HG03469 (cell line): ENCODE measurements around the gene MGST3.
A peak's percentile ranks its signal among the peaks of the same experiment; 100 is the strongest.
"Not testable (repeated sequence)": the region's sequence is repeated elsewhere in the genome, so short reads cannot be mapped to it uniquely, and the experiment has no call there.

Source experiments
- ATAC-seq: cut with Tn5 transposase; IDR thresholded peaks from one replicate; pipeline ENCODE4 v1.9.1; 2021; ENCODE audit warnings: mild to moderate bottlenecking, moderate library complexity, moderate number of reproducible peaks; ENCODE audit not compliant: unreplicated experiment

MGST3 gene

GRCh38 chr1:165630629-165631341 lies at the start of gene MGST3:
TSS of gene MGST3 (plus strand) at chr1:165631234. CDS start at chr1:165649848, 18,614 bp downstream.
- peak; percentile 63 for ATAC-seq

GRCh38 chr1:165581926-165582325 lies 49.1 kb upstream of the MGST3 start:
- ATAC-seq = no peak

GRCh38 chr1:165586398-165586797 lies 44.6 kb upstream of the MGST3 start:
- no peak for ATAC-seq

DNA sequence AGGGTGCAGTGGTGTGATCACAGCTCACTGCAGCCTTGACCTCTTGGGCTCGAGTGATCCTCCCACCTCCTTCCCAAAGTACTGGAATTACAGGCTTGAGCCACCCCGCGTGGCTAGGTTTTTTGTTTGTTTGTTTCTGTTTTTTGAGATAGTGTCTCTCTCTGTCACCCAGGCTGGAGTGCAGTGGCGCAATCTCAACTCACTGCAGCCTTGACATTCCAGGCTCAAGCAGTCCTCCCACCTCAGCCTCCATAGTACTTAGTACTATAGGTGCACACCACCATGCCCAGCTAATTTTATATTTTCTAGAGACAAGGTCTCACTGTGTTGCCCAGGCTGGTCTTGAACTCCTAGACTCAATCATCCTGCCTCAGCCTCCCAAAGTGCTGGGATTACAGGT lies 39.6 kb upstream of the MGST3 start:
- not testable (repeated sequence) for ATAC-seq

DNA sequence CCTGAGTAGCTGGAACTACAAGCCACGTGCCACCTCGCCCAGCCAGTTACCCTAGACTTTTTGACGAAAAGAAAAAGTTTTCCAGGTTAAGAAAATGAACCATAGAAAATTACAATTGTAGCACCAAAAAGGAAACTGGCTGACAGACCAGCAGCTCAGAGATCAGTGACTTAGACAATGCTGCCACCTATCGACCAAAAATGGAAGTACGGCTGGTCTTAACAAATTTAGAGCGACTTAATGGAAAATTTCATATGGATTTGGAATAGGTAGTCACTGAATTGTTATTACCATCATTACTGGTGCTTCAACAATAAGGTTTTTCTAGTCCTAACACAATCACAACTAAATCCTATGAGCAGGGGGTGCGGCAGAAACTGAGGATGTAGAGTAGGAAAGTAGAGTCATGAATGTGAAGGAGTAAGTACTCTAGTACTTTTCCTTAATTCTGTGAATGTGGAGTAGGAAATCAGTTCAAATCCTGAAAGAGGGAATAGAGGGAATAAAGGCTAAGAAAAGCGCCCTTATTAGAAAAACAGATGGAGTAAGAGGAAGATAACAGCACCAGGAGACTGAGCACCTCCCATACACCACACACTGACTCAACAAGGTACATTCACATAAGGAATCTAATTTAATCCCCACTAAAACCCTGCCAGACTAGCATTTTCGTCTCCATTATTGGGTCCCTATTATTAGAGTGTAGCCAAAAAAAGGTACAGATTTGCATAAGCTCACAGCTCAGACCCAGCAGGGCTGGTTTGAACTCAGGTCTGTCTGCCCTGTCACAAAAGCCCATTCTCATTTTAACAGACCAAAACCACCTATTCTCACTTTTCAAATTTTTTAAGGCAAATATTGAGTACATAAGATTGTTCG lies 37.9 kb upstream of the MGST3 start:
- peak; percentile 18 for ATAC-seq

GRCh38 chr1:165595246-165595938 lies 35.6 kb upstream of the MGST3 start:
- ATAC-seq = no peak

DNA sequence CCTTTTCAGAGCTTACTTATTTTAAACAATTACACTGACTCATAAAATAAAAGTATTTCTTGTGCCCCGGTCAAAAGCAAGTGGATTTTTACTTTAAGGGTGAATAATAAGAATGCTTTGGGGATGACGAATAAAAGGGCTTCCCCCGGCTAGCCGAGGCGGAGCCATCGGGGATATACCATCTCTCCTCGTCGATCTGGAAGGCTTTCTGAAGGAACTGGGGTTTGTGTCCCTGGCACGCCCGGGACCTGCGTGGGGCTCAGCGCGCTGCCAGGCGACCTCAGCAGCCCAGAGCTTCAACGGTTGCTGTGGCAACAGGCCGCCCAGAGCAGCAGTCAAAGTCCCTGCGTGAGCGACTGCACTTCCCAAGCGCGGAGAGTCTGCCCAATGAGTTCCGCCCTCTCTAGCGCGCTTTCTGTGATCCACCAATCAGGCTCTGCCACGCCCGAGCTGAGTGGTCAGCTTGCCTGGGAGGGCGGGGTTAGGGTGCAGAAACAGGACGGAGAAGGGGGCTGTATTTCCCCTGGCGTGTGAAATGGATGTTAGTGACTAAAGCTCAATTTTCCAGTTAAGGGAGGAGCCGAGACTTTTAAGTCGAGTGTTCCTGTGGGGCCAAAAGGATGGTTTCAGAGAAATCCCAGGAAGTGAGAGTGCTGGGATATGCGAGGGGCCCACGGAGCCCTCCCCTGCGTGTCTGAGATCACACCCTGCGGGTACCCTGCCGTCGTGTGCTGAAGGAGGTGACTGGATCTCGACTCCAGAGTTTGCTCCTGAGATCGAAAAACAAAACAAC lies 33.0 kb upstream of the MGST3 start:
- peak; percentile 96 for ATAC-seq

DNA sequence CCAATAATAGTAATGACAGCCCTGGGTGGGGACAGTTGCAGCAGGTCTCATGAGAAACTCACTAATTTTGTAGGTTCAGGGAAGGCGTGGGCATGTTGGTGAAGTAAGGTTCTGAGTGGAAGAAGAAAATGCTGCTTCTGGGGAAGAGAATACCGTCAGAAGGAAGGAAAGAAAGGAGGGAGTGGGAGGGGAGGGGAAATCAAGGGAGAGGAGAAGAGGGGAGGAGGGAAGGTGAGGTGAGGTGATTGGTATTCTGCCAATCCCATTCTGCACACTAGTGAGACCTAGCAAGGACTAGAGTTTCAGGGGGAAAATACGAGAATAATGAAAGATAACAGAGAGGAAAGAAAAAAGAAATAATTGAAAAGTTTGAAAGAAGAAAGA lies 32.4 kb upstream of the MGST3 start:
- no peak for ATAC-seq

GRCh38 chr1:165600793-165601192 lies 30.2 kb upstream of the MGST3 start:
- no peak for ATAC-seq

- ATAC-seq = no peak
These were observed 27.2 kb upstream of the MGST3 start for GRCh38 chr1:165603810-165604209.

DNA sequence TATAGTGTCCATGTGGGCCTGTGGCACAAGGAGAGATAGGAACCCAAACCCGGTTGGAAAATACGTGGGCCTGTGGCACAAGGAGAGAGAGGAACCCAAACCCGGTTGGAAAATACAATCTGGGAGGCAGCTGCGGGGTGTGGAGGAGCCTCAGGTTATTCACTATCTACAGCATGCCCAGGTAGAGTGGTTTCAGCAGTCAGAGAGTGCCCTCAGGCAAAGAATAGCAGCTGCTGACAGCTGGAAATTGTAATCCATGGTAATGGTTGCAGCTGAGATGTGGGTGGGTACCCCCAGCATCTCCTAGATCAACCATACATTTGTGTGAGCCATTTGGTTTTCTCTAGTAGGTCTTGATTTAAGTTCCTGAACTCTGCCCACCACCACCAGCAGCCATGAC lies 25.8 kb upstream of the MGST3 start:
- no peak for ATAC-seq

DNA sequence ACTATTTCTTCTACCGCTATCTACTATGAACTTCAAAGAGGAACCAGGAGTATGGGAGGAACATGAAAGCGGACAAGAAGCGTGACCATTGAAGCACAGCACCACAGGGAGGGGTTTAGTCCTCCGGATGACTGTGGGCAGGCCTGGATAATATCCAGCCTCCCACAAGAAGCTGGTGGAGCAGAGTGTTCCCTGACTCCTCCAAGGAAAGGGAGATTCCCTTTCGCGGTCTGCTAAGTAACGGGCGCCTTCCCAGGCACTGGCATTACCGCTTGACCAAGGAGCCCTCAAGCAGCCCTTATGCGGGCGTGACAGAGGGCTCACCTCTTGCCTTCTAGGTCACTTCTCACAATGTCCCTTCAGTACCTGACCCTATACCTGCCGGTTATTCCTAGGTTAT lies 24.4 kb upstream of the MGST3 start:
- not testable (repeated sequence) for ATAC-seq

- no peak for ATAC-seq
These were observed 20.2 kb upstream of the MGST3 start for GRCh38 chr1:165610866-165611265.

GRCh38 chr1:165612062-165612461 lies 19.0 kb upstream of the MGST3 start:
- ATAC-seq = no peak

DNA sequence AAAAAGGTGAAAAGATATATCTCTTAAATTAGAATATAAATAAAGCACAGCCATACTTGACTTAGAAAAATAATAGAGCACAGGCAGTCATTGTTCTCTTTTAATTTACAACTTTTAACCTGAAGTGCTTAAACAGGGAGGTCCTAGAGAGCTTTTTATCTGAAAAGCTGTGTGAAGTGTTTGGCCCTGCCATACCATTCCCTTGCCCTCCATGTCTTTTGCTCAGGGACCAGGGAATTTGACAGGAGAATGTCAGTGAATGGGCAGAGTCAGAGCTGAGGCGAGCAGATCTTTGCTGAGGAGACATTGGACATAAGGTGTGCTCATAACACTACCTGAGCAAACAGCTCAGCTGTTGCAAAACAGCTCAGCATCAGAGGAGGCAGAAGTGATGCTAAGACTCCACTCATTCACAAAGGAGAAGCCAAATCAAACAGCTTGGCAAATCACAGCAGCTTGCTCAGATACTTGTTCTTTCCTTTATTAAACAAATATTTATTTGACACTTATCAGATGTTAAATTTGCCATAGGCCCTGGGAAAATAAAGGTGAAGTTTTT lies 14.9 kb upstream of the MGST3 start:
- ATAC-seq = no peak

GRCh38 chr1:165616987-165617546 lies 14.0 kb upstream of the MGST3 start:
- ATAC-seq = no peak

- ATAC-seq = no peak
These were observed 11.3 kb upstream of the MGST3 start for GRCh38 chr1:165619647-165620151.

- ATAC-seq = no peak
These were observed 7.4 kb upstream of the MGST3 start for GRCh38 chr1:165623624-165624023.

GRCh38 chr1:165624441-165624840 lies 6.6 kb upstream of the MGST3 start:
- no peak for ATAC-seq
